ENCODE measurements around the gene SLC25A20.

GRCh38 chr3:48855681-48856447 lies 42.8 kb downstream of the SLC25A20 start:
- TF ChIP-seq, protein P1, sequence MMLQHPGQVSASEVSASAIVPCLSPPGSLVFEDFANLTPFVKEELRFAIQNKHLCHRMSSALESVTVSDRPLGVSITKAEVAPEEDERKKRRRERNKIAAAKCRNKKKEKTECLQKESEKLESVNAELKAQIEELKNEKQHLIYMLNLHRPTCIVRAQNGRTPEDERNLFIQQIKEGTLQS (IDR thresholded peaks at IDR 0.05): no peak
- no peak for TF ChIP-seq GABPA (IDR thresholded peaks at IDR 0.05 in 1 of 2, conservative IDR thresholded peaks at IDR 0.05 in 1 of 2)
- TF ChIP-seq MAX (IDR thresholded peaks at IDR 0.05): no peak
- TF ChIP-seq, protein P2, sequence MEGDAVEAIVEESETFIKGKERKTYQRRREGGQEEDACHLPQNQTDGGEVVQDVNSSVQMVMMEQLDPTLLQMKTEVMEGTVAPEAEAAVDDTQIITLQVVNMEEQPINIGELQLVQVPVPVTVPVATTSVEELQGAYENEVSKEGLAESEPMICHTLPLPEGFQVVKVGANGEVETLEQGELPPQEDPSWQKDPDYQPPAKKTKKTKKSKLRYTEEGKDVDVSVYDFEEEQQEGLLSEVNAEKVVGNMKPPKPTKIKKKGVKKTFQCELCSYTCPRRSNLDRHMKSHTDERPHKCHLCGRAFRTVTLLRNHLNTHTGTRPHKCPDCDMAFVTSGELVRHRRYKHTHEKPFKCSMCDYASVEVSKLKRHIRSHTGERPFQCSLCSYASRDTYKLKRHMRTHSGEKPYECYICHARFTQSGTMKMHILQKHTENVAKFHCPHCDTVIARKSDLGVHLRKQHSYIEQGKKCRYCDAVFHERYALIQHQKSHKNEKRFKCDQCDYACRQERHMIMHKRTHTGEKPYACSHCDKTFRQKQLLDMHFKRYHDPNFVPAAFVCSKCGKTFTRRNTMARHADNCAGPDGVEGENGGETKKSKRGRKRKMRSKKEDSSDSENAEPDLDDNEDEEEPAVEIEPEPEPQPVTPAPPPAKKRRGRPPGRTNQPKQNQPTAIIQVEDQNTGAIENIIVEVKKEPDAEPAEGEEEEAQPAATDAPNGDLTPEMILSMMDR (IDR thresholded peaks at IDR 0.05; ENCODE audit: low read depth, low read length, missing input control): no peak
- TF ChIP-seq, protein P3, sequence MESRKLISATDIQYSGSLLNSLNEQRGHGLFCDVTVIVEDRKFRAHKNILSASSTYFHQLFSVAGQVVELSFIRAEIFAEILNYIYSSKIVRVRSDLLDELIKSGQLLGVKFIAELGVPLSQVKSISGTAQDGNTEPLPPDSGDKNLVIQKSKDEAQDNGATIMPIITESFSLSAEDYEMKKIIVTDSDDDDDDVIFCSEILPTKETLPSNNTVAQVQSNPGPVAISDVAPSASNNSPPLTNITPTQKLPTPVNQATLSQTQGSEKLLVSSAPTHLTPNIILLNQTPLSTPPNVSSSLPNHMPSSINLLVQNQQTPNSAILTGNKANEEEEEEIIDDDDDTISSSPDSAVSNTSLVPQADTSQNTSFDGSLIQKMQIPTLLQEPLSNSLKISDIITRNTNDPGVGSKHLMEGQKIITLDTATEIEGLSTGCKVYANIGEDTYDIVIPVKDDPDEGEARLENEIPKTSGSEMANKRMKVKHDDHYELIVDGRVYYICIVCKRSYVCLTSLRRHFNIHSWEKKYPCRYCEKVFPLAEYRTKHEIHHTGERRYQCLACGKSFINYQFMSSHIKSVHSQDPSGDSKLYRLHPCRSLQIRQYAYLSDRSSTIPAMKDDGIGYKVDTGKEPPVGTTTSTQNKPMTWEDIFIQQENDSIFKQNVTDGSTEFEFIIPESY (IDR thresholded peaks at IDR 0.05): no peak
- TF ChIP-seq SP1 (IDR thresholded peaks at IDR 0.05): no peak
- no peak for TF ChIP-seq FOXA1 (IDR thresholded peaks at IDR 0.05)
- no peak for TF ChIP-seq RAD21 (IDR thresholded peaks at IDR 0.05)
- no peak for TF ChIP-seq JUND (IDR thresholded peaks at IDR 0.05)
